Fibroblast of lung (primary cell): ENCODE data around the gene CHAT. TPM values are rescaled to one million over a fixed set of nuclear protein-coding genes. Genes with fewer than 3 reads are reported as not detected.

Experiments
- DNase-seq, 2 donors: peaks; one replicate each; pipeline versions ENCODE4 v3.0.0 to v3.0.0-alpha.2; 2010; ENCODE audit warnings: low read depth in 2 of 2
- H2AFZ ChIP-seq: 2 replicates; pipeline ENCODE4 v1.5.1; 2012; ENCODE audit warnings: low read length, control low read depth, inconsistent platforms
- H3K27ac ChIP-seq: 2 replicates; pipeline ENCODE4 v1.5.1; 2011; ENCODE audit warnings: low read length, control low read depth; ENCODE audit not compliant: insufficient read depth
- H3K27me3 ChIP-seq: 2 replicates; pipeline ENCODE4 v1.5.1; 2011; ENCODE audit warnings: mild to moderate bottlenecking, low read length; ENCODE audit not compliant: control insufficient read depth, insufficient read depth
- H3K36me3 ChIP-seq: 2 replicates; pipeline ENCODE4 v1.5.1; 2011; ENCODE audit warnings: low read length; ENCODE audit not compliant: control insufficient read depth, insufficient read depth
- H3K4me1 ChIP-seq: 2 replicates; pipeline ENCODE4 v1.5.1; 2011; ENCODE audit warnings: low read length; ENCODE audit not compliant: control insufficient read depth, insufficient read depth; ENCODE audit errors: extremely low read depth
- H3K4me2 ChIP-seq: 2 replicates; pipeline ENCODE4 v1.5.1; 2011; ENCODE audit warnings: low read length, control low read depth; ENCODE audit not compliant: insufficient read depth; ENCODE audit errors: extremely low read depth
- H3K4me3 ChIP-seq, 4 experiments: fragments of 200-600 bp in 1 of 4; sonication (generic) in 1 of 4; replicated peaks in 1 of 4; 2 replicates each; pipeline ENCODE4 v1.5.1; 2011 to 2016; ENCODE audit warnings: low read length in 4 of 4, low read depth in 3 of 4, mild to moderate bottlenecking in 3 of 4, control low read depth in 2 of 4, inconsistent platforms in 1 of 4, mixed read lengths in 1 of 4; ENCODE audit not compliant: insufficient read depth in 1 of 4; ENCODE audit errors: control extremely low read depth in 1 of 4
- H3K79me2 ChIP-seq: 2 replicates; pipeline ENCODE4 v1.5.1; 2012; ENCODE audit warnings: mild to moderate bottlenecking, low read length, inconsistent platforms; ENCODE audit not compliant: control insufficient read depth, insufficient read depth
- H3K9ac ChIP-seq: 2 replicates; pipeline ENCODE4 v1.5.1; 2011; ENCODE audit warnings: mild to moderate bottlenecking, low read length, control low read depth; ENCODE audit not compliant: insufficient read depth
- H3K9me3 ChIP-seq: 2 replicates; pipeline ENCODE4 v1.5.1; 2012; ENCODE audit warnings: low read depth, low read length; ENCODE audit not compliant: control insufficient read depth, insufficient read depth
- H4K20me1 ChIP-seq: 2 replicates; pipeline ENCODE4 v1.5.1; 2011; ENCODE audit warnings: low read length; ENCODE audit not compliant: control insufficient read depth, insufficient read depth; ENCODE audit errors: extremely low read depth
- CTCF ChIP-seq, 2 donors: IDR thresholded peaks in 1 of 2; conservative IDR thresholded peaks in 1 of 2; 1 replicate in 1 of 2; 2 replicates in 1 of 2; pipeline ENCODE4 v1.5.1; 2011 to 2012; ENCODE audit warnings: low read length in 2 of 2, control low read depth in 1 of 2, inconsistent platforms in 1 of 2, low read depth in 1 of 2, mild to moderate bottlenecking in 1 of 2
- EZH2 ChIP-seq: IDR thresholded peaks from 2 replicates; pipeline ENCODE4 v1.5.1; 2012; ENCODE audit warnings: low read length, control low read depth, mild to moderate bottlenecking; ENCODE audit errors: missing control alignments
- polyA plus RNA-seq, 2 donors: library from polyadenylated mRNA; depleted of rRNA in 1 of 2; stranded (reverse) in 1 of 2; unstranded in 1 of 2; fragments of >200 nt; gene quantifications; 2 replicates each; pipeline ENCODE4 v1.2.1, GENCODE V29; 2011 to 2012; ENCODE audit warnings: missing spikeins in 1 of 2
- total RNA-seq: library from RNA; depleted of rRNA; stranded (reverse); fragments of >200 nt; gene quantifications from 2 replicates; pipeline ENCODE4 v1.2.1, GENCODE V29; 2014

CHAT gene
- total and polyA plus RNA-seq, 2 donors (not counting 1 experiment from before 2014, with no cell fraction given): not detected

- Histone ChIP-seq H4K20me1 (no peaks in the 10 kb centered on the region), H3K4me1 (no peaks in the 10 kb centered on the region), H3K27me3 (peaks cover 34% of the 10 kb centered on the region), H3K4me2 (no peak overlapping the region), H3K79me2 (no peaks in the 10 kb centered on the region), H3K9ac (no peak overlapping the region), H2AFZ (no peak overlapping the region), H3K9me3 (no peaks in the 10 kb centered on the region), H3K4me3 (no peak overlapping the region), H3K27ac (no peak overlapping the region), H3K36me3 (no peaks in the 10 kb centered on the region)
- TF ChIP-seq EZH2: no peak
- no peak for TF ChIP-seq CTCF (conservative IDR thresholded peaks at IDR 0.05 in 1 of 2, IDR thresholded peaks at IDR 0.05 in 1 of 2; ENCODE audit: low read depth in 1 of 2, low read length in 2 of 2)
- DNase-seq: no peak
Observed at GRCh38 chr10:49689882-49690510, 76.2 kb downstream of the CHAT start.

GRCh38 chr10:49690698-49691356, 77.0 kb downstream of the CHAT start:
- TF ChIP-seq EZH2 (no peak), CTCF (conservative IDR thresholded peaks at IDR 0.05 in 1 of 2, IDR thresholded peaks at IDR 0.05 in 1 of 2; ENCODE audit: low read depth in 1 of 2, low read length in 2 of 2) (no peak)
- H3K27me3 ChIP-seq: peaks cover 34% of the 10 kb centered on the region
- H3K4me1 ChIP-seq: no peaks in the 10 kb centered on the region
- no peak overlapping the region for H3K4me2 ChIP-seq
- no peak overlapping the region for H3K27ac ChIP-seq
- H3K36me3 ChIP-seq: no peaks in the 10 kb centered on the region
- H3K9me3 ChIP-seq: no peaks in the 10 kb centered on the region
- H3K4me3 ChIP-seq: no peak overlapping the region
- H3K79me2 ChIP-seq: no peaks in the 10 kb centered on the region
- H3K9ac ChIP-seq: no peak overlapping the region
- DNase-seq: no peak
- H2AFZ ChIP-seq: no peak overlapping the region
- no peaks in the 10 kb centered on the region for H4K20me1 ChIP-seq

GRCh38 chr10:49691588-49691987, 77.8 kb downstream of the CHAT start:
- no peaks in the 10 kb centered on the region for H3K36me3 ChIP-seq
- no peak overlapping the region for H3K27ac ChIP-seq
- no peaks in the 10 kb centered on the region for H4K20me1 ChIP-seq
- no peaks in the 10 kb centered on the region for H3K79me2 ChIP-seq
- no peak for TF ChIP-seq CTCF (conservative IDR thresholded peaks at IDR 0.05 in 1 of 2, IDR thresholded peaks at IDR 0.05 in 1 of 2; ENCODE audit: low read depth in 1 of 2, low read length in 2 of 2)
- no peak overlapping the region for H3K4me3 ChIP-seq
- H3K9me3 ChIP-seq: no peaks in the 10 kb centered on the region
- DNase-seq: no peak
- H3K27me3 ChIP-seq: peaks cover 34% of the 10 kb centered on the region
- no peak overlapping the region for H3K4me2 ChIP-seq
- no peak overlapping the region for H2AFZ ChIP-seq
- no peak overlapping the region for H3K9ac ChIP-seq
- H3K4me1 ChIP-seq: no peaks in the 10 kb centered on the region
